Immature natural killer cell (primary cell): ENCODE measurements around the gene SLC10A6. TPM values are rescaled to one million over a fixed set of nuclear protein-coding genes. Genes with fewer than 3 reads are reported as not detected.
"Not testable (repeated sequence)": the region's sequence is repeated elsewhere in the genome, so short reads cannot be mapped to it uniquely, and the experiment has no call there.

Experiments
- DNase-seq, 3 donors: peaks; one replicate each; pipeline ENCODE4 v3.0.0; 2022; ENCODE audit warnings: mixed read lengths in 1 of 3
- H3K27ac Mint-ChIP-seq, 6 donors: one replicate each; pipeline ENCODE4 v1.8.0; 2020; ENCODE audit warnings: mixed read lengths in 6 of 6, mild to moderate bottlenecking in 5 of 6, inconsistent platforms in 4 of 6, moderate library complexity in 3 of 6
- H3K27me3 Mint-ChIP-seq, 3 donors: one replicate each; pipeline ENCODE4 v1.8.0; 2020 to 2021; ENCODE audit warnings: low read depth in 3 of 3, mild to moderate bottlenecking in 3 of 3, mixed read lengths in 3 of 3, moderate library complexity in 3 of 3, inconsistent platforms in 1 of 3
- H3K36me3 Mint-ChIP-seq, 3 donors: one replicate each; pipeline ENCODE4 v1.8.0; 2020; ENCODE audit warnings: mixed read lengths in 3 of 3, inconsistent platforms in 2 of 3, mild to moderate bottlenecking in 2 of 3
- H3K4me1 Mint-ChIP-seq, 2 donors: one replicate each; pipeline ENCODE4 v1.8.0; 2020; ENCODE audit warnings: inconsistent platforms in 2 of 2, mild to moderate bottlenecking in 2 of 2, mixed read lengths in 2 of 2, moderate library complexity in 1 of 2
- H3K4me3 Mint-ChIP-seq, 5 donors: one replicate each; pipeline ENCODE4 v1.8.0; 2020; ENCODE audit warnings: mild to moderate bottlenecking in 5 of 5, mixed read lengths in 5 of 5, inconsistent platforms in 3 of 5, moderate library complexity in 3 of 5
- H3K9me3 Mint-ChIP-seq, 6 donors: one replicate each; pipeline ENCODE4 v1.8.0; 2020; ENCODE audit warnings: mild to moderate bottlenecking in 6 of 6, mixed read lengths in 6 of 6, inconsistent platforms in 4 of 6, moderate library complexity in 3 of 6
- polyA plus RNA-seq, 3 donors: library from polyadenylated mRNA; unstranded; fragments of 300-500 nt; fragmentation: Illumina TruSeq; gene quantifications; one replicate each; pipeline ENCODE4 v1.2.3, GENCODE V29; 2021

The SLC10A6 gene
- polyA plus RNA-seq, 3 donors from 2014 or later = not detected

DNA sequence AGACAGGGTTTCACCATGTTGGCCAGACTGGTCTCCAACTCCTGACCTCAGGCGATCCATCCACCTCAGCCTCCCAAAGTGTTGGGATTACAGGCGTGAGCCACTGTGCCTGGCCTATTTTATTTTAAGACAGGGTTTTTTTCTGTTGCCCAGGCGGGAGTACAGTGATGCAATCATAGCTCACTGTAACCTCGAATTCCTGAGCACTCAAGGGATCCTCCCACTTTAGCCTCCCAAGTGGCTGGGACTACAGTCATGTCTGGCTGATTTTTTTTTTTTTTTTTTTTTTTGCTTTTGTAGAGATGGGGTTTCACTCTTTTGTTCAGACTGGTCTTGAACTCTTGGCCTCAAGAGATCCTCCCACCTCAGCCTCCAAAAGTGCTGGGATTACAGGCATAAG, 26.3 kb upstream of the SLC10A6 start:
- not testable (repeated sequence) for H3K4me3 Mint-ChIP-seq

DNA sequence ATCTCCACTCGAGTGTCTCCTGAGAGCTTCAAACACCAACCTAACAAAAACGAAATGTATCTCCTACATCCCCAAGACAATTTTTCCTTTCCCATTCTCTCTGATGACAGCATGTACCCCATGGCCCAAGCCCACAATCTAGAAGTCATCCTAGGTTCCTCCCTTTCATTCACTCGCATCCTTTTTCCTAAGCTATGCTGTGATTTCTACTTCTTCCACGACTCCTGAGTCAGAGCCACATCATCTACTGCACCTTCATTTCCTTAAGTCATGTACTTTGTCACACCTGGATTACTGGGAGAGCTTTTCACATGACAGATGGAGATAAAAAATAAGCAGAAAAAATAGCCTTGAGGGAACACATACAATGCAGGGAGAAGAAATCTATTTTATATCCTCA, 23.0 kb upstream of the SLC10A6 start:
- Mint-ChIP-seq H3K36me3 (no peaks in the 10 kb centered on the region), H3K4me3 (no peak overlapping the region), H3K27ac (no peak overlapping the region)

More for the DNA sequence above, 26.3 kb upstream of the SLC10A6 start:
- not testable (repeated sequence) for H3K36me3 Mint-ChIP-seq, H3K27me3 Mint-ChIP-seq, H3K27ac Mint-ChIP-seq, H3K4me1 Mint-ChIP-seq, DNase-seq
- H3K9me3 Mint-ChIP-seq = peaks cover 12 to 25% (median 14%) of the 10 kb centered on the region in 6 donors

DNA sequence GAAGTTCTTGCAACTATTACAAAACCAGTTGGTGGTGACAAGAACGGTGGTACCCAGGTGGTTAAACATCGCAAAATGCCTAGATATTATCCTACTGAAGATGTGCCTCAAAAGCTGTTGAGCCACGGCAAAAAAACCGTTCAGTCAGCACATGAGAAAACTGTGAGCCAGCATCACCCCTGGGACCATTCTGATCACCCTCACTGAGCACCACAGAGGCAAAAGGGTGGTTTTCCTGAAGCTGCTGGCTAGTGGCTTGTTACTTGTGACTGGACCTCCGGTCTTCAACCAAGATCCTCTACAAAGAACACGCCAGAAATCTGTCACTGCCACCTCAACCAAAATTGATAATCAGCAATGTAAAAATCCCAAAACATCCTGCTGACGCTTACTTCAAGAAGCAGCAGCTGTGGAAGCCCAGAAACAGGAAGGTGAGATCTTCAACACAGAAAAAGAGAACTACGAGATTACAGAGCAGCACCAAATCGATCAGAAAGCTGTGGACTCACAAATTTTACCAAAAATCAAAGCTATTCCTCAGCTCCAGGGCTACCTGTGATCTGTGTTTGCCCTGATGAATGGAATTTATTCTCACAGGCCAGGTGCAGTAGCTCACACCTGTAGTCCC, 21.4 kb upstream of the SLC10A6 start:
- Mint-ChIP-seq H3K4me1 (no peaks in the 10 kb centered on the region), H3K27me3 (no peaks in the 10 kb centered on the region), H3K27ac (no peak overlapping the region), H3K36me3 (no peaks in the 10 kb centered on the region), H3K4me3 (no peak overlapping the region), H3K9me3 (peaks cover 0 to 9% (median 0%) of the 10 kb centered on the region in 6 donors)
- no peak for DNase-seq

More for the DNA sequence above, 23.0 kb upstream of the SLC10A6 start:
- Mint-ChIP-seq H3K9me3 (peaks cover 0 to 9% (median 1%) of the 10 kb centered on the region in 6 donors), H3K27me3 (no peaks in the 10 kb centered on the region), H3K4me1 (no peaks in the 10 kb centered on the region)
- DNase-seq = no peak

DNA sequence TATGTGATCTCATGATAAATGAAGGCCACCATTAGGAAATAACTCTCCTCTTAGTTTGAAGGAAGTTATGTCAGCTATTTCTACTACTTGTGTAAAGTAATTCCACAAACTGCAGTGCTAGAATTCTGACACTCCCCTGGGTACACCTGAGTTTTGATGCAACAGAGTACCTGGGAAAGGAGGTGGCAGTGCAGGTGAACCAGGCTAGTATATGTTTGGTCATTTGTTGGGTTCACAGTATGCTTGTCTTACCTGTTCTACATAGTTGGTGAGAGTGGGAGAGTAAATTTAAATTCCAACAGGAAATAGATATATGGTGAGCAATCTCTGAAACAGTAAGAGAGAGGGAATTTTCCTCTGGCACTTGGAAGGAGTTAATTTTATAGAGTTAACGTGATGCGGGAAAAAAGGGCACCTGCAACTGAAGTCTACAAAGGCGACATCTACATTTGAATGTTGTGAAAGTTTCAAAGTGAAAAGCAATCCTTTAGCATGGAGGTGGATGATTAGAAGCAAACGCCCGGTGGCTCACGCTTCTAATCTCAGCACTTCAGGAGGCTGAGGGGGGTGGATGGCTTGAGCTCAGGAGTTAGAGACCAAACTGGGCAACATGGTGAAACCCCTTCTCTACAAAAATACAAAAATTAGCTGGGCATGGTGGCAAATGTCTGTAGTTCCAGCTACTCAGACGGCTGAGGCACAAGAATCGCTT, 8.3 kb upstream of the SLC10A6 start:
- Mint-ChIP-seq H3K4me3 (no peak overlapping the region), H3K36me3 (no peaks in the 10 kb centered on the region), H3K27ac (no peak overlapping the region), H3K9me3 (no peaks in the 10 kb centered on the region), H3K4me1 (no peaks in the 10 kb centered on the region), H3K27me3 (no peaks in the 10 kb centered on the region)
- no peak for DNase-seq

DNA sequence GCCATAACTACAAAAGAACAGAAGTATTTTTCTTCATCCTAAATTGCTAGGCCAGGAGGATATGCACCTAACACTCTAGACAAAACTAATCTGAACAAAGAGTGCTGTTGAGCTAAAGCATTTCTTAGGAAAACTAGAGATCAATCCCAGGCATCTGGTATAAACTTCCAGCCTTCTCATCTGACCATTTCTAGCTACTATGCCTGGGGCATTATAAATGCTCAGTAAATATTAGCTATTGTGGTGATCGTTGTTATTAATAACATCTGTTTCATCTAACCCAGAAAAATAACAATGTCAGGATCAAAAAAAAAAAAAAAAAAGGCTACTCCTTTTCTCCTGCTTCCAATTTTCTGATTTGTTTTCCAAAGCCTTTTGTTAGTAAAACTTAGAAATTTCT, 7.7 kb upstream of the SLC10A6 start:
- Mint-ChIP-seq H3K27ac (no peak overlapping the region), H3K9me3 (no peaks in the 10 kb centered on the region), H3K27me3 (no peaks in the 10 kb centered on the region), H3K4me1 (no peaks in the 10 kb centered on the region), H3K36me3 (no peaks in the 10 kb centered on the region), H3K4me3 (no peak overlapping the region)
- DNase-seq = no peak

DNA sequence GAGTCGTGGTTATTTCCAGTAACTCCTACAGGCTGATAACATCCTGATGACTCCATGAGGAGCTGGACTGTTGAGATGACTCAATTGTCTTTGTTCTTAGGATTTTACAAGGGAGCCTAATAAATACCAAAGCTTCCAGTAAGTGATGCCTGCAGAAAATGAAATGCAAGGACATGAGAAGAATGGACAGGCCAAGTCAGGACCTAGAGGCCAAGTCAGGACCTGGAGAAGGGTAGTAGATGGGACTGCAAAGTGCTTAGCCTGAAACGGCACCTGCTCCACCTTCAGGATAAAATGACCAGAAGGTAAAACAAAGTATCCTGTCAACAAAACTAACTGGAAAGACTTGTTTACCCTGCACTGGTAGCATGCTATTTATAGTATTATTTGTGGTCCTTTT, 6.4 kb upstream of the SLC10A6 start:
- Mint-ChIP-seq H3K27me3 (no peaks in the 10 kb centered on the region), H3K4me1 (no peaks in the 10 kb centered on the region), H3K4me3 (no peak overlapping the region), H3K27ac (no peak overlapping the region), H3K9me3 (no peaks in the 10 kb centered on the region), H3K36me3 (no peaks in the 10 kb centered on the region)
- DNase-seq = no peak

DNA sequence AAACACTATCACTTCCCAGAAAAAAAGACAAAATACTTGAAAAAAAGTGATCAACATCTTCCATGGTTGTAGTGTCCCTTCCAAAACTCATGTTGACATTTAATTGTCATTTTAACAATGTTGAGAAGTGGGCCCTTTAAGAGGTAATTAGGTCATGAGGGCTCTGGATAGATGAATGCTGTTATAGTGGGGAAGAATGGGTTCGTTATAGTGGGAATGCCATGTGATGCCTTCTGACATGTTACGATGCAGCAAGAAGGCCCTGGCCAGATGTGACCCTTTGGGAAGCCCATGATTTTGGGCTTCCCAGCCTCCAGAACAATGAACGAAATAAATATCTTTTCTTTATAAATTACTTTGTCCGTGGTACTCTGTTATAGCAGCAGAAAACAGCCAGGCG, 4.0 kb upstream of the SLC10A6 start:
- H3K36me3 Mint-ChIP-seq = no peaks in the 10 kb centered on the region
- H3K27me3 Mint-ChIP-seq = peaks cover 0 to 4% (median 0%) of the 10 kb centered on the region in 3 donors
- no peak overlapping the region for H3K4me3 Mint-ChIP-seq
- no peaks in the 10 kb centered on the region for H3K9me3 Mint-ChIP-seq
- no peaks in the 10 kb centered on the region for H3K4me1 Mint-ChIP-seq
- no peak overlapping the region for H3K27ac Mint-ChIP-seq
- no peak for DNase-seq

DNA sequence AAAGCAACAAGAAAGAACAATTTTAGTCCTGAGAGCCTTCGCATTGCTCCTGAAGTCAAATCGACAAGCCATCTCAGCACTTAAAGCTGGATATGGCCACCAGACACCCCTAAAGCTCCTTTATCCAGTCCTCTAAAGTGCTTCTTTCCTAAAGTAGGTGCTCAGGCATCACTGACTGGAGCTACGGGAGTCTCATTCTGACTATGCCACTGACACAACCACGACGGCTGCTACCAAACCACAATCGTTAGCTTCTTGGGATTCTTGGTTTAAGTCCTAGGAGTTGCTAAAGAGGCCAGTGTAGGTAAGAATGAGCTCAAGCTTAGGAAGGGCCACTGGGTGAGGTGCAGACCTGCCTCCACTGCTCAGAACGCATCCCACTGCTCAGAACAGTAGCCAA, 1.0 kb downstream of the SLC10A6 start:
- no peak overlapping the region for H3K27ac Mint-ChIP-seq
- peaks cover 0 to 4% (median 0%) of the 10 kb centered on the region in 3 donors for H3K27me3 Mint-ChIP-seq
- no peak overlapping the region for H3K4me3 Mint-ChIP-seq
- no peaks in the 10 kb centered on the region for H3K4me1 Mint-ChIP-seq
- H3K36me3 Mint-ChIP-seq = no peaks in the 10 kb centered on the region
- no peak for DNase-seq
- no peaks in the 10 kb centered on the region for H3K9me3 Mint-ChIP-seq

DNA sequence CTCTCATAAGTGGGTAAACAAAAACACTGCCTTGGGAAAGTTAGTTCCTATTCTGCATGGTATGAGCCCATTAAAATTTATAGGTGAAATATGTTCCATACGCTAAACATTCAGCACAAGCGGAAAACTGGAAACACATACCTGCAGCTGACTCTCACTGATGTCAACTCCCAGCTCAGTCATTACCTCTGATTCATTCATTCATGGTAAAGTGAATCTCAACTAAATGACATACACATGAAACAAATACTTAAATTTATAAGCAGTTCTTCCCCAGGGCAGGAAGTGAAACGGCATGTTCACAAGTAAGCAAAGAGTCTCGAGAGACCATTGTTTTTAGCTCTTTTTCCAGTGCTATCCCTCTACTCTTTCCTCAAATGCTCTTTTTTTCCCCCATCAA, 1.6 kb downstream of the SLC10A6 start:
- no peak overlapping the region for H3K4me3 Mint-ChIP-seq
- H3K9me3 Mint-ChIP-seq = peaks cover 0 to 2% (median 0%) of the 10 kb centered on the region in 6 donors
- H3K4me1 Mint-ChIP-seq = no peaks in the 10 kb centered on the region
- no peak overlapping the region for H3K27ac Mint-ChIP-seq
- H3K36me3 Mint-ChIP-seq = no peaks in the 10 kb centered on the region
- no peak for DNase-seq
- H3K27me3 Mint-ChIP-seq = peaks cover 0 to 4% (median 0%) of the 10 kb centered on the region in 3 donors

DNA sequence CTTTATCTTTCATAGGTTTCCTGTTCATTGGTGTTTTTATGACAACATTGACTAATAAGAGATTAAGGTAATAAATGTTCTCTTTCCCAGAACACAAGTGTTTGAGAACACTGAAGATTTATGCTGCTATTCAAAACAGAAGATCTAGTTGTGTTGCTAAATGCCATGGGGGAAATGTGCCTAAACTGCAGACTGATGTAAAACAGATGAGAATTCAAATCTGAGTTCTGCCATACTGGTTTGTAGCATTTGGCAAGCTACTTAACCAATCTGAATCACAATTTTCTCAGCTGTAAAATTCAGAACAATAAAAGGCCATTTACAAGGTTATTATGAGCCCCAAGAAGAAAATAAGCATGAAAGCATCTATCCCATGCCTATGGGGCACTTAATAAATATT, 2.3 kb downstream of the SLC10A6 start:
- DNase-seq = no peak
- no peak overlapping the region for H3K4me3 Mint-ChIP-seq
- peaks cover 0 to 2% (median 0%) of the 10 kb centered on the region in 6 donors for H3K9me3 Mint-ChIP-seq
- peaks cover 0 to 4% (median 1%) of the 10 kb centered on the region in 3 donors for H3K27me3 Mint-ChIP-seq
- no peaks in the 10 kb centered on the region for H3K36me3 Mint-ChIP-seq
- no peak overlapping the region for H3K27ac Mint-ChIP-seq
- H3K4me1 Mint-ChIP-seq = no peaks in the 10 kb centered on the region

DNA sequence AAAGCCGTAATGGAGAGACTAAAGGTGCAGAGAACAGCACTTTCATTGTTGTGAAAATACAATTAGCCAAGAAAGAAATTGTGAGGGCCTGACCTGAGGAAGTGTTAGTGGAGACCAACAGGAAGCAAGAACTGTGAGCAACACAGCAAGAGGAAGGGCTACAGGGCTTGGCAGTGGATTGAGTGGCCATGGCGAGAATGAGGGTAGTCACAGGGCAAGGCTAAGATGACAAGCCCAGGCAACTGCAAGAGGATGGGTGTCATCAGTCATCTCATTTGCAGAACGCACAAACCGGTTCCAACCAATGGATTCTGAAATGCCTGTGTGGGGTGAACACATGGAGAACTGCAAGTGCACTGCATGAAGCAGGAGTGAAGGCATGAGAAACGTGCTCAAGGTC, 3.6 kb downstream of the SLC10A6 start:
- Mint-ChIP-seq H3K36me3 (no peaks in the 10 kb centered on the region), H3K4me1 (no peaks in the 10 kb centered on the region), H3K27me3 (peaks cover 0 to 4% (median 1%) of the 10 kb centered on the region in 3 donors), H3K4me3 (no peak overlapping the region), H3K9me3 (peaks cover 0 to 3% (median 0%) of the 10 kb centered on the region in 6 donors), H3K27ac (no peak overlapping the region)
- no peak for DNase-seq

DNA sequence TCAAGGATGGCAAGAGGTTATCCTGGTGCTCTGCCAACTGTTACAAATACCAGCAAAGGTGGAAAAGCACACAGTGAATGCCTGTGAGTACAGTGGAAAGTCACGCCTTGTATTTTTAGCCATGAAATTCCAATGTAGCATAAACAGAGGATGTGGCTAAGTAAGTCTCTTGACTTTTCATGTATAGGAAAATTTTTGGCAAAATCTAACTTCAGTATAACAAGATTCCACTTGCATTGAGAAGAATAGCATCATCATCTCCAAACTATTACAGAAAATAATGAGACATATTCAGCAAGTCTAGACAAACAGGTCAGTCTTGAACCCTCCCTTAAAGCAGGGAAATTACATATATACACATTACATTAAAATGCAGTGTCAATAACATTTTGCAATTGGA, 7.9 kb downstream of the SLC10A6 start:
- no peak overlapping the region for H3K27ac Mint-ChIP-seq
- H3K36me3 Mint-ChIP-seq = no peaks in the 10 kb centered on the region
- no peak overlapping the region for H3K4me3 Mint-ChIP-seq
- H3K27me3 Mint-ChIP-seq = peaks cover 0 to 1% (median 0%) of the 10 kb centered on the region in 3 donors
- no peaks in the 10 kb centered on the region for H3K4me1 Mint-ChIP-seq
- no peak for DNase-seq
- H3K9me3 Mint-ChIP-seq = peaks cover 0 to 3% (median 0%) of the 10 kb centered on the region in 6 donors

DNA sequence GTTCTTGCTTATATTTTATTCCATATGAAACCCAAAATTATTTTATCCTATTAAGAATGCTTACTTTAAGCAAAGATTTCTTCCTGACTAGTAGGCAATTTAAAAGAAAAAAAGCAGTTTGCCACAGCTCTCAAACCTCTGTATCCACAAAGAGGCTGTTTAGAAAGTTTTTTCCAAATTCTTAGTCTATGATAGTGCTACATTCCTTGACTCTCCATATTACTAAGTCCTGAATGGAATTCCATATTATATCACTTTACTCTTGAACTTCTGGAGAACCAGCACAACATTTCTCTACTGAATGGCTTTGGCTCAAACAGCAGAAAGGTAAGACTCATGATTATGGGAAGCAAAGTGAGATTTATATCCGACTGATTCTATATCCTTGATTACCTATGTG, 8.3 kb downstream of the SLC10A6 start:
- Mint-ChIP-seq H3K4me1 (no peaks in the 10 kb centered on the region), H3K36me3 (no peaks in the 10 kb centered on the region), H3K27ac (no peak overlapping the region), H3K27me3 (peaks cover 0 to 1% (median 0%) of the 10 kb centered on the region in 3 donors), H3K4me3 (no peak overlapping the region), H3K9me3 (peaks cover 0 to 3% (median 0%) of the 10 kb centered on the region in 6 donors)
- DNase-seq = no peak

DNA sequence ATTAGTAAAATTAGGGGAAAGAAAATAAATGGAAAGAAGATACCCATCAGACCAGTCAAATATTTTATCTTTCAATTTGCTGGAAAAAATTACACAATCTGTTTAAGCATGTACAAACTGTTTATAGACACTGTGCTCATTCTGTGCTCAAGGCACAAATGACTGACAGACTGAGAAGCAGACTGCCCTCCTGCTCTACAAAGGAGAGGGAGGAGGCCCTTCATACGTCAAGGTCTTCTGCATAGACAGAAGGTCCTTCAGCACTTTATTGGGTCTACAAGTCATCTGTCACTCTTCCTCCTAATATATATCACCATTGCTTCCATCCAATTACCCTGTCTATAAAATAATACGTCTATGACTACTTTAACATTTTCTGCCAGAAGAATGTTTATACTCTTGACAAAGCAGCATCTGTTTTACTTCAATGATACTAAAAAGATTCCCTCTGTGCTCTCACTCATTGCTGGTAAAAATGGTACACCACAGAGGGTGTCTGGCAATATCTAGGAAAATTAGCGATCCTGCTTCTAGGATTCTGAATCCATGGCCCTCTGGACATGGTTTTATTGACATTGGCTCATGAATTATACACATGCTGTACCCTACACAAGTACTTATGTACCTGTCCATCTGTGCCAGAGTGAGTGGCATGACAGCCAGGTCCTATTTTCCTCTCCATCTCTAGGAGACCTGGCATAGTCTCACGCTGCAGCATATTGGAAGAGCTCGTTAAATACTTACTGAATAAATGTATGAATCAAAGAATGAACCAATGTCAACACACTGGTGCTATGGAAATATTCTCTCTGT, 11.3 kb downstream of the SLC10A6 start:
- H3K27me3 Mint-ChIP-seq = peaks cover 0 to 2% (median 1%) of the 10 kb centered on the region in 3 donors
- no peaks in the 10 kb centered on the region for H3K36me3 Mint-ChIP-seq
- DNase-seq = no peak
- peaks cover 0 to 3% (median 0%) of the 10 kb centered on the region in 6 donors for H3K9me3 Mint-ChIP-seq
- H3K27ac Mint-ChIP-seq = no peak overlapping the region
- H3K4me3 Mint-ChIP-seq = no peak overlapping the region
- no peaks in the 10 kb centered on the region for H3K4me1 Mint-ChIP-seq
